Hepatic stellate cell (primary cell): ENCODE measurements around the gene MFRP.
"Not testable (repeated sequence)": the region's sequence is repeated elsewhere in the genome, so short reads cannot be mapped to it uniquely, and the experiment has no call there.

Source experiments
- DNase-seq: peaks from one replicate; pipeline ENCODE4 v3.0.0; 2011; ENCODE audit warnings: low spot score

MFRP gene

GRCh38 chr11:119346605-119347004, at the start of gene MFRP:
Gene MFRP (minus strand): TSS chr11:119346705. CDS start chr11:119346513, 192 bp downstream.
- no peak for DNase-seq

DNA sequence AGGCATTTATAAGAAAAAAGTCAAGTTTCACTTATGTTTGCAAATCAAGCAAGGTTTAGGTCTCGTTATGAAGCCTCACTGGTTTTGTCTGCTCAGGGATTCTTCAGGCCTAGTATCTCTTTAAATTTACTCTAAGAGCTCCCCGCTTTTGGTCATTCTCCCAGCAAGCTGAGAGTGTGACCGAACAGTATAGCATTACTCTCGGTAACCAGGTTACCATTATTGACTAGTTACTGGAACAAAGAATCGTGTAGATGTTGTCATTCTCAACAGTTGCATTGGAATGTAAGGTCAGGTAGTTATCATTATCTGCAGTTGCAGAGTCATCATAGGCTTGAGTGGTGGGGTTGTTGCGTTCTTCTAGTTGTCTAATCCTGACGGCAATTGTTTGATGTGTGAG, 44.8 kb upstream of the MFRP start:
- DNase-seq, result no peak

DNA sequence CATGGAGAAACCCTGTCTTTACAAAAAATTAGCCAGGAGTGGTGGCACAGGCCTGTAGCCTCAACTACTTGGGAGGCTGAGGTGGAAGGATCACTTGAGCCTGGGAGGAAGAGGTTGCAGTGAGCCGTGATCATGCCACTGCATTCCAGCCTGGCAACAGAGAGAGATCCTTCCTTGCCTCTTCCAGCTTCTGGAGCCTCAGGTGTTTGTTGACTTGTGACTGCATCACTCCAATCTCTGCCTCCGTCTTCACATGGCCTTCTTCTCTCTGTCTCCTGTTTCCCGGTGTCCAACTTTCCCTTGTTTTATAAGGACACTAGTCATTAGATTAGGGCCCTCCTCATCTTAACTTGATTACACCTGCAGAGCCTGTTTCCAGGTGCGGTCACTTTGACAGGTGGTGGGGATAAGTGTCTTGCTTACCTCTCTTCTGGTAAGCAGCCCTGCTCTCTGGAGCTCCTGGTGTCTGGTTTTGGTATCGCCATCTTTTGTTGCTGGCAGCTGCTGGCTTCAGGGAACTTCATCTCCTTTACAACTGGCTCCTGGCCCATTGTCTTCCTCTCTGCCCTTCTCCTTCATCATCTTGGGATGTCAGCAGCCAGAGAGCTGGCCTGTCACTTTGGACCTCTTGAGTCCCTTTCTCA, 43.2 kb upstream of the MFRP start:
- no peak for DNase-seq

DNA sequence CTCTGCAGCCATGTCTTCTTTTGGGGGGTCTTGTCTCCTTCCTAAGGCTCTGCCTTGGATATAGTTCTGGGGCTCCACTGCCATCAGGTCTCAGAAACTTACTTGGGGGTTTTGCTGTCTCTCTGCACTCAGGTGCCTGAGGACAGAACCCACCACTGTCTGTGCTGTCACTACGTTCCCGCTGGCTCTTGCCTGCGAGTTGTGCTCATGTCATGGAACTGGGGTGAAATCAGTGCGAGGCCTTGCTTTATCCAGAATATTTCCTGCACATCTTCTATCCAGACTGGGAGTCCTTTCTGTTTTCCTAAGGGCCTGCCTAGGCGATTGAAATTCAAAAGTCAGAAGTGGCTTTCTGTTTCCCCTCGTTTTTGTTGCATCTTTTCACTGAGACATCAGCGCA, 41.6 kb upstream of the MFRP start:
- no peak for DNase-seq

DNA sequence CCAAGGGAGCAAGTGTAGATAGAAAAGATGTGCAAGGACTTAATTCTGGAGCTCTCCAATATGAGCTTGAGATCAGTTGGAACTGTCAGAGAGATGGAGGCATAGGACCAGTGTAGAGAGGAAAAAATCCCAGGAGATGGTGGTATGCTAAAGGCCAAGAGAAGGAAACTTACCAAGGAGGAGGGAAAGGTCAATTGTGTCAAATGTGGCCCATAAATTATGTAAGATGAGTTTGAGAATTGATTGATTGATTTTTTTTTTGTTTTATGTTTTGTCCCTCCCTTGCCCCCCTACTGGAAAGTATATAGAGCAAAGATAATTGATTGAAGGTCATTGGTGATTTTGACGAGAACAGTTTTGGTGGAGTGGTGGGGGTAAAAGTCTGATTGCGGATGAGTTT, 37.8 kb upstream of the MFRP start:
- DNase-seq, result no peak

GRCh38 chr11:119382513-119382912, 36.0 kb upstream of the MFRP start:
- not testable (repeated sequence) for DNase-seq

DNA sequence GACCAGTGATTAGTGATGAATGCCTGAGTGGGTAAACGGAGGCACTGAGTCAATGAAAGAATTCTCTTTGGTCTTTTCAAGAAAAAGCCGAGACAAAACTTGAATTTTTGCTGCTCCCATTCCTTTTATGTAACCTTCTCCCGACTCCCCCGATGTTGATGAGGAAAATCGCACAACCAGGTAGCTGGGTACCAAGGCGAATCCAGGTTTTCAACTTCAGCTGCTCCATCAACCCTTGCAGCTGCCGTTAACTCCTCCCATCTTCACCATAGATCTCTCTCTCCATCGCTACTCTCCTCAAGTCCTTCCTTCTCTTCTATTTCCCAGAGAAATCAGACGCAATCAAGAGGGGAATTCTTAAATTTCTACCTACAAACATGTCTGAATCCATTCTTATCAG, 35.6 kb upstream of the MFRP start:
- no peak for DNase-seq

DNA sequence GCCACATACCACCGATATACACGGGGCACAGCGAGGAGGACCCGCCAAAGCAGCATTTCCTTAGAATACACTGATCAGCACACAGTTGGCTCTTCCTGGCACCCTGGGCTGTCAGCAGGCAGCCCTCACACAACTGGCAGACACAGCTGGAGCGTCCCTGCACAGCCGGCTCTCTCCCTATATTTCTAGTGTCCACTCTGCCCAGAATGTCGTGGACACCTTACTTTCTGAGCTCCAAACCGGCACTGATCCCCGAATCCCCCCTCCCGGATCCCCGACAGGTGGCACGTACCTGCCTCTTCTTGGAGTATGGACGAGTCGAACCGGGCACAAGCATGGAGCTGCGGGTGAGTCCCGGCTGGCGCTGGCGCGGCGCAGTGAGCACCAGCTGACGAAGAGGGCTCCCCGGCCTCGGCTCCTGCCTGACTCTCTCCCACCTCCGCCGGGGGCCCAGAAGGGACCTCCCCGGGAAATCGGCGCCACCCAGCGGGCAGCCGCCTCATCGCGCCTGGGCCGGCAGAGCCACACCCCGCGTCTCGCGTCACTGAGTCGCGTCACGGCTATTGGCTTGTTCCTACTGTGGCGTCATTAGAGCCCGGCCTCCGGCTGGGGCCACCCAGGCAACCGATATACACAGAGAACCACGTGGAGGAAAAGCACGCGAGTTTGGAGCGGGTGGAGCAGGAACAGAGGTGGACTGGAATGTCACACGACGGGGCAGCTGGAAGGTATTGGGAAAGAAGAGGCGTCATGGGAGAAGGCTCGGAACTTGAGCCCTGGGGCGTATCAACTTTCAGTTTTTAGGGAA, 34.9 kb upstream of the MFRP start, which contains the start of gene USP2:
TSS of gene USP2 (minus strand) at position 510 of the 808 bp plus-strand sequence. CDS start 8,210 bp downstream, outside the sequence.
- DNase-seq, result peak; percentile 96

DNA sequence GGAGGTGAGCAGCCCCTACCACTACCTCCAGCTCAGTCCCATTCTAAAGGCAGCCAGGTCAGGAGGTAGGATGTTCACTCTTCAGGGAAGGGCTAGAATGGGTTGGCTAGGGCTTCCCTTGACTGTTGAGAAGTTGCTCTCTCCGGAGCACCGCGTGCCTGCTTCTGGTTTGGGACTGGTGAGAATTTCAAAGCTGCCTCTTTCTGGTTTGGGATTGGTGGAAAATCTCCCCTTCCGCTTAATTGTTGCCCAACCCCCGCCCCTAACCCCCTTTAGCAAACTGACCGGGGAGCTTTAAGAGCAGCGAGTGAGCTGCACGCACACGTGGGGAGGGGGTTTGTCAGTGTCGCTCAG, 34.3 kb upstream of the MFRP start:
- peak; percentile 4 for DNase-seq

DNA sequence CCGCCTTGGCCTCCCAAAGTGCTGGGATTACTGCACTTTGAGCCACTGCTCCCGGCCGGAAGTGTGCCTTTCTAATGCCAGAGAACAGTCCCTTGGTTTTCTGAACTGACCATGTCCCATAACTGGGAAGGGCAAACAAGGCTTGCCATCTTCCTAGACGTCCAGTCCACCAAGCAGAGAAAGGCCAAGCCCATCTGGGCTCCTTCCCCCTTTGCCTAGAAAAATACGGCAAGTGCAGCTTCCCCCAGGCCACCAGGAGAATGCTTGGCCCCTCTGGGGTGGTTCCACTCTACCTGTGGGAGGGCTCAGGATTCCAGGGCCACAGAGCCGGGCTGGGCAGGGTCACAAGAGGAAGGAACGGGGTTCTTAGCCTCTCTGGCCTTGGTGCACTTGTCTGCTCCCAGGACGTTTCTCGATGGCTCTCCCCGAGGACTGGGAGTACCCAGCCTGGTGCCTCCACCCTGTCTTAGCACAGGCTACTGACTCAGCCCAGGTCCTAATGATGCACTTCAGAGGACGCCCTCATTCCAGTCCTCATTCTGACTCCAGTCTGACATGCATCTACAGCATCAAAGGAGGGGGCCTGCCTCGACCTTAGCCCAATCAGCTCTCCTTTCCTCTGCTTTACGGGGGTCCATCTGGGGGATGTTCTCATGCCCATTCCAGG, 33.8 kb upstream of the MFRP start:
- peak; percentile 5 for DNase-seq

- peak; percentile 14 for DNase-seq
Measured at GRCh38 chr11:119378851-119379465, 32.5 kb upstream of the MFRP start.

GRCh38 chr11:119377961-119378667, 31.6 kb upstream of the MFRP start:
- DNase-seq, result no peak

- DNase-seq, result peak; percentile 2
Measured at GRCh38 chr11:119377112-119377901, 30.8 kb upstream of the MFRP start.

GRCh38 chr11:119376197-119376847, 29.8 kb upstream of the MFRP start:
- no peak for DNase-seq

- DNase-seq, result peak; percentile 83
Measured at GRCh38 chr11:119375337-119376196, 29.1 kb upstream of the MFRP start.

- no peak for DNase-seq
Measured at GRCh38 chr11:119374632-119375336, 28.3 kb upstream of the MFRP start.

- peak; percentile 82 for DNase-seq
Measured at GRCh38 chr11:119373921-119374631, 27.6 kb upstream of the MFRP start.
